HG03520 (cell line): Measurements from ENCODE around the gene LDLRAD4.

ENCODE experiments used
- ATAC-seq: cut with Tn5 transposase; IDR thresholded peaks from one replicate; pipeline ENCODE4 v1.9.1; 2021; ENCODE audit warnings: mild to moderate bottlenecking, moderate library complexity; ENCODE audit not compliant: unreplicated experiment

The LDLRAD4 gene

GRCh38 chr18:13540477-13541182 lies 322.1 kb downstream of the LDLRAD4 start:
- ATAC-seq: no peak

GRCh38 chr18:13541621-13542519 lies 323.3 kb downstream of the LDLRAD4 start:
- ATAC-seq: no peak

DNA sequence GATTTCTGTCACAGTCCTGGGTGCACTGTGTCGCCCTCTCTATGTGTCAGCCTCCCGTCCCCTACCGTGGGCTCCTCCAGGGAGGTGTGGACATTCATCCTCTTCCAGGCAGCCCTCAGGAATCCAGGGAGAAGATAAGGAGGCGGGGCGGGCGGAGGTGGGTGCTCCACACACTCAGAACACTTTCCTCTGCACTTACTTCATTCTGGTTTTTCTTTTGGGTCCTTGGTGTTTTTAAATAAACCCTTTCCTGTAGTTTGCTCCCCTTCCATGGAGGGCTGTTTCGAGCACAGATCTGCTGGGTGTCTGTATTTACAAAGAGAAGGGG lies 323.9 kb downstream of the LDLRAD4 start:
- ATAC-seq: no peak

DNA sequence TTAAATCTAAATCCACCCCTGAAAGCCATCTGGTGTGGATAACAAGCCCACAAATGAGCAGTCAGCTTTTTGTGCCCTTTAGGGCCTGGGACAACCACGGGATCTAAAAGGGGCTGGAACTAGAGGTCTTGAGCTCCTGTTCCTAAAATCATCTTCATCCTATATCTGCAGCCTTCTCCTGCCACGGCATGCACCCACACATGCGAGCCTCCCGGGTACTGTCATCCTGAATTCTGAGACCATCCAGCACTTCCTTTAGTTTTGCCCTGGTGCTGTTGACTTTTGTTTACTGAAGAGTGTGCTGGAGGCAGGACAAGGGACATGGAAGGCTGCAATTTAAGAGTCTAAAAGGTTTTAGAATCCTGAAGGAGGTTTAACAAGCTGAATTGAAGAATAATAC lies 324.6 kb downstream of the LDLRAD4 start:
- no peak for ATAC-seq

DNA sequence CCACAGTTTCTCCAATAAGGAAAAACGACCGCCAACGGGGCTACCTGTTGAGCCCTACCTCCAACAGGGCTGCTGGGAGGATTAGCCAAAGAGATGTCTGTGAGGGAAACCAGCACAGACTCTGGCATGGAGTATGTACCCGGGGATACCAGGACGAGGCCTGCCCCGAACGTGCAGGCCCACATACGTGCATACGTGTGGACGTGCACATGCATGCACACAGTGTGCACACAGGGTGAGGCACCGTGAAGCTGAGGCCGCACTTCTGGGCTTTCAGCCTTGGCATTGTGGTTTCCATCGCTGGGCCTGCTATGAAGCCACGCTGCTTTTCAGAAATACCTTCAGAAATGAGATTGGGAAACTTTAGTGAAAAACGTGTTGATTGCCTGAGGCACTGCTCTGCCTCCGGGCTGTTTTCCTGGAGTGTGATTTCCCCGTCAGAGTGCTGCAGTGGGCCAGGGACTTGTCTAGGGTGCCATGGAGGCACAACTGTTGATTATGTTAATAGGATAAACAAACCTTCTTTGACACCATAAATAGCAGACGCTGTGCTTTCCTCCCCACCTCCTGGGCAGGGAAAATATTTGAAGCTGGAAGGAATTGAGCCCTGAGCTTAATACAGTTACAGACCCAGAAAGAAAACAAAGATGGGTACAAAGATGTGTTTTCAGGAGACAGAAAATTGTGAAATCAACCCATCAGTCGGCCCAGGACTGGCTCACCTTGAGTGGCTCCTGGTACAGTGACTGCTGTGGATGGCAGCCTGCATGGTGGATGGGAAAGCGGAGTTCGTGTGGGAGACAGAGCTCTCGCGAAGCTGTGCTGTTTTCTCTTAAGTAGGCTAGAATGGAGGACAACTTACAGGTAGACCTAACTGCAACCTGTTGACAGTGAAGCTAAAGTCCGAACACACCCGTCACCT lies 325.5 kb downstream of the LDLRAD4 start:
- ATAC-seq: no peak

DNA sequence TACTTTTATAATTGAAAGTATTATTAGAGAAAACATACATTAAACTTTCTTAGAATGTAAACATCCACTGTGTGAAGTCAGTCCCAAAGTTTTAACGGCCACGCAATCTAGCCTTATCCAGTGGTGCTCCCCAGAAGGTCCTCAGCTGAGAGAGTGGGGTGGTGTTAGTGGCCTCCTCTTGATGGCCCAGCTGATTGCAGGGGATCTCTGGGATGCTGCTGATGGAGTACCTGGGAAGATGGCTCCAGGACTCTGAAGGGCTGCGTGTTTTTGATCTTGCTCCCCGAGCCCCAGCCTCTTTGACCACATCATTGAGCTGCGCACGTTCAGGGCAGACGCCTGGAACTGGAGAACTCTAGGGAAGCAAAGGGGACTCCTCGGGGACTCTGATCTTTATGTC lies 326.4 kb downstream of the LDLRAD4 start:
- no peak for ATAC-seq

DNA sequence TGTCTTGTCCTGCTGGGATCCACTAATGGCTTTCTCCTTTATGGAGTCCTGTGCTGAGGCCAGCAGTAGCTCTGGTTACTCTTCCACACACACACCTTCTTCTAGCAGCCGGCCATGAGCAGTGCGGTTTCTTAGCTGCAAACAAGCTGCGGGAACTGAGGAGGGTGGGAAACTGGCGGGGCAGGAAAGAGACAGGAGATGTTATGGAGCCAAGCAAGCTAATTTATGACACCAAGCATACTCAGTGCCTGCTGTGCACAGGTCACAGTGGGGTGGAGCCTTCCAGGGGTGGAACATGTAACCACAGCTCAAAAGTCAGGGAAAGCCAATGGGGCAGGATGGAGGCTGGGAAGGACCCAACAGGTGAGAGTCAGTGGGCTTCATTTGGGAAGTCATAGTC lies 327.0 kb downstream of the LDLRAD4 start:
- ATAC-seq: no peak

GRCh38 chr18:13545955-13546354 lies 327.4 kb downstream of the LDLRAD4 start:
- ATAC-seq: no peak

DNA sequence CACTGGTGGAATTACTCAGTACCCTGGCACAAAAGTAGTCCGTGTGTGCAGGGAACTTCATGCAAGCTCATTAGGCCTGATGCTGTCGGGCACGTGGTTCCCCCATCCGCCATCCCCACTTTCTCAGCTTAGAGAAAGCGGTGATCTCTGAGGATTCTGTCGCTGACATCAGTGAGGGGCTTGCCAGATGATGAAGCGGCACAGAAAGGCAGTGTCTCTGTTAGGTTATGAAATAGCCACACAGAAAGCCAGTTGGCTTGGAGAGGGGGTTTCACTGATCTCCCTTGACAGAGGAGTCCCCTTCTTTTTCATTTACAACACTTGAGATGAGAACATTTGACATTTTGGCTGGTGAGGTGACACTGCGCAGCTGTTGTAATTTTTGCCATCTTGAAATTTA lies 328.1 kb downstream of the LDLRAD4 start:
- ATAC-seq: no peak

GRCh38 chr18:13547347-13547746 lies 328.8 kb downstream of the LDLRAD4 start:
- ATAC-seq: no peak

DNA sequence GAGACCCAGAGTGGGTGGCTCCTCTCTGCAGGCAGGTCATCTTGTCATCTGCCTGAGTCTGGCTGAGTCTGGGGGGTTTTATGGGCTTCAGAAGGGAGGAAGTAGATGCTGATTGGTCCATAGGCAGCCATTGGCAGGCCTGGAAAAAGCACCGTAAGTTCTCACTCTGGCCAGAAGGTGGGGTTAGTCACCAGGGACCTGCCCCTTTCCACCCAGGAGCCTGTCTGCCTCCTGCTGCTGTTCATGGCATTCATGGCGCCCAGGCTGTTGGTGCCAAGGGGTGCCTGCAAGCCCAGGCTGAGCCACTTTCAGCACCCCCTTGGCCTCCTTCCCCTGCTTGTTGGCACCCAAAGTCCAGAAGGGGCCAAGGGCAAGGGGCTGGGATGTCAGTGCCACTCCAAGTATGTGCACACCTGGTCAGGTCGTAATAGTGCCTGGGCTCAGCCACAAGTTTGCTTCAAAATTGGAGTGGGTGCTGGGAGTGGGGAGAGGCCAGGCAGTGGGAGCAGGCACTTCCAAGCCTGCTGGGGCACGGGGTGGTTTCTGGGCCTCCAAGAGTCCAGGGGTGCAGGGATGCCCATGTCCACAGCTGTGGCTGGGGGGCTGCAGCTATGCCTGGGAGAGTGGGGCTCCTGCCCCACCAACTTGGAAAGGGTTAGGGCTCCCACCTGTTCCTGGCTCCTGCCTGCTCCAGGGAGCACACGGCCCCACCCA lies 329.7 kb downstream of the LDLRAD4 start:
- no peak for ATAC-seq

GRCh38 chr18:13548966-13549879 lies 330.7 kb downstream of the LDLRAD4 start:
- no peak for ATAC-seq

- no peak for ATAC-seq
Measured at GRCh38 chr18:13549880-13550232, 331.3 kb downstream of the LDLRAD4 start.

DNA sequence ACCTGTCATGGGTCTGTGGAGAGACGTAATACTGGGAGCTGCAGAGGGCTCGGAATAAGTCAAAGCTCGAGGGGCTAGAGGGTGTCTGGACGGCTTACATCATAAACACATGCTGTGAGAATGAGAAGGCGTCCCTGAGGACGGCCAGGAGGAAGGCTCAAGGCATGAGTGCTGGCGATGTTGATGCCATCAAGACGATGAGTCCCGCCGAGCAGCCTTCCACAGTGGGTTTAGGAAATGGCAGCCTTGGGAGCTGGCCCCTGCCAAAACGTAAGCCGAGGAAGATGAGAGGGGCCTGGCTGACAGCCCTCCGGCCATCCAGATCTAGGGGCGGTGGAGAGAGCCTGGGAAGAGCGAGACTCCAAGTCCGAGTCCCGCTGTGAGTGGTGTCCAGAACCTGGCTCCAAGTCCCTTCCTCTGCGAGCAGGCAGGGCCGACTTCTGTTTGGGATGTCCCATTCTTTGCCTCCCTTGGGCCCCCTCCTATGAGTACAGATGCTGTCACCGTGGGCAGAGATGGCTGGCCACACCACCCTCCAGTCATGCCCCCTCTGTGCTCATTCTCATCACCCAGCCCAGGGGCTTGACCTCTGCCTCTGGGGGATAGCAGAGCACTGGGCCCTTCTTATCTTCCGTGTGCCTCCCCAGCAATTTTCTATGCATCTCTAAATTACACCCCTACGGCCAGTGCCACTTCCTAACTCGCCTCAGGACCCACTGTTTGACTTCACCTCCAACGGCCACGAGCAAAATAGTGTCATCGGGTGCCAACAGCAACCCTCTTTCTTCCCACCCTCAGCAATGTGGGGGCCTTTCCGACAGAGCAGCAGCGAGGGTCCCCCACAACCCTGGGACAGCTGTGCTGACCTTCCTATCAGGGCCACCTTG lies 332.1 kb downstream of the LDLRAD4 start:
- ATAC-seq: no peak

- ATAC-seq: no peak
Measured at GRCh38 chr18:13551305-13551603, 332.7 kb downstream of the LDLRAD4 start.

- ATAC-seq: no peak
Measured at GRCh38 chr18:13551841-13552733, 333.5 kb downstream of the LDLRAD4 start.

DNA sequence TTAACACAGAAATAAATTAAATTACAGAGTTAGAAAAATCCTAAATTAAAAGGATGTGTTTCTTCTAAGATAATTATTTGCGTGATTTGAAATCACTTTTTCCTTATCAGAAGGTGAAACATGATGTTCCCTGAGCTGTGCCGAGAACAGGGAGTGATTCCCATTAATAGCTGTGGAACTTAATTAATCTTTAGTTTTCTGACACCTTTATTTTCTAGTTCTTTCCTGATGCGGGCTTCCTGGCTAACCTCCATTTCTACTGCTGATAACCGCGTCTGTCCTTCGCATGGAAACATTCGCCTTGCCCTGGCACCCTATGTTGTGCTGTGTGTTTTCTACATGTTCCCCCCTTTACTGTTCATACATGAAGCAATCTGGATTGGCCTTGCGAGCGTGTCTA lies 334.9 kb downstream of the LDLRAD4 start:
- ATAC-seq: no peak

DNA sequence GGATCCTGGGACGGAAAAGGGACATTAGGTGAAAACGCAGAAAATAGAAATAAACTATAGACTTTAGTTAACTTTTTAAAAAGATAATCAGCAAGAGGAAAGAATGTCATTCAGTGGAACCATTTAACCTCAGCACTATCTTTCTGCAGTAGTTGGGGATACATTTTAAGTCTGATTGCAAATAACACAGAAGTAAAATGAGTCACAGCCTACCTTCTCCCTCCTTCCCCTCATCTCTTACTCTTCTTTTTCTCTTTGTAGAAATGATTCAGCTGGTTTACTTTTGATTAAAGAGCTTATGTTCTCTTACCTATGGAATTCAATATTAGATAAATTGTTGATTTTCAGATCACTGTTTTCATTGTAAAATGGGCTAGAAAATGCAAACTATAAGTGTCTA lies 336.6 kb downstream of the LDLRAD4 start:
- no peak for ATAC-seq
